Measurements from ENCODE around the gene CCP110. TPM values are rescaled to one million over a fixed set of nuclear protein-coding genes. Genes with fewer than 3 reads are reported as not detected.

The CCP110 gene
- total and polyA plus RNA-seq, 2 donors (not counting 1 experiment from before 2014, with no cell fraction given) = 4.9 to 23.6 TPM

- H3K4me3 Mint-ChIP-seq = no peak overlapping the region
- TF ChIP-seq CTCF (IDR thresholded peaks at IDR 0.05) (no peak), EZH2 (IDR thresholded peaks at IDR 0.05; ENCODE audit: borderline replicate concordance, insufficient read depth, low read depth, low read length, poor library complexity, severe bottlenecking) (no peak)
Measured at GRCh38 chr16:19563377-19563776, 39.6 kb downstream of the CCP110 start.

GRCh38 chr16:19566362-19566761 lies 42.6 kb downstream of the CCP110 start:
- no peaks in the 10 kb centered on the region for H3K27me3 ChIP-seq (replicated peaks in 1 of 4; ENCODE audit: control extremely low read depth in 1 of 4, control insufficient read depth in 3 of 4, insufficient read depth in 4 of 4, low read length in 3 of 4)
- no peaks in the 10 kb centered on the region for H3K9me3 Mint-ChIP-seq (ENCODE audit: insufficient read depth)
- peaks cover 3 to 45% of the 10 kb centered on the region in 2 experiments for H3K36me3 ChIP-seq (replicated peaks in 1 of 2; ENCODE audit: control extremely low read depth in 1 of 2, control insufficient read depth in 1 of 2, extremely low read depth in 1 of 2, insufficient read depth in 2 of 2, low read length in 1 of 2)
- ChIA-PET POLR2A (no interaction called here), CTCF (interaction anchor here (1.6 kb wide), 1 partner anchor 818 kb away, joined by 3 read pairs; no protein-coding TSS in a partner anchor)
- H3K4me2 ChIP-seq (replicated peaks; ENCODE audit: low read depth, low read length, poor library complexity, severe bottlenecking) = no peak overlapping the region
- no peak overlapping the region for H2AFZ ChIP-seq (ENCODE audit: insufficient read depth, low read depth, low read length, poor library complexity, severe bottlenecking)
- no peak overlapping the region for H3K4me3 Mint-ChIP-seq
- H3K4me3 ChIP-seq (ENCODE audit: control extremely low read depth in 1 of 5, extremely low read depth in 1 of 5, insufficient read depth in 1 of 5, low read depth in 2 of 5, low read length in 4 of 5) = no peak overlapping the region
- H3K9ac ChIP-seq (ENCODE audit: low read length) = no peak overlapping the region
- no peak overlapping the region for H3K27ac Mint-ChIP-seq
- no peaks in the 10 kb centered on the region for H3K9me3 ChIP-seq (ENCODE audit: control extremely low read depth in 1 of 3, control insufficient read depth in 2 of 3, insufficient read depth in 1 of 3, low read length in 2 of 3)
- no peaks in the 10 kb centered on the region for H4K20me1 ChIP-seq (ENCODE audit: control insufficient read depth, insufficient read depth, low read length, poor library complexity, severe bottlenecking)
- ATAC-seq (ENCODE audit: low read depth) (no peak), DNase-seq (no peak)
- no peaks in the 10 kb centered on the region for H3K4me1 ChIP-seq (ENCODE audit: control insufficient read depth in 2 of 2, insufficient read depth in 2 of 2, low read length in 2 of 2)
- intact Hi-C loops (cut with micrococcal nuclease) = no loop called here
- no peaks in the 10 kb centered on the region for H3K27me3 Mint-ChIP-seq
- whole genome bisulfite sequencing (ENCODE audit: insufficient coverage) = 93% methylated on average over 2 of the region's 3 CpGs
- TF ChIP-seq CTCF (IDR thresholded peaks at IDR 0.05) (no peak), EZH2 (IDR thresholded peaks at IDR 0.05; ENCODE audit: borderline replicate concordance, insufficient read depth, low read depth, low read length, poor library complexity, severe bottlenecking) (no peak)
- no peaks in the 10 kb centered on the region for H3K79me2 ChIP-seq (ENCODE audit: control insufficient read depth, insufficient read depth, low read length)
- no peaks in the 10 kb centered on the region for H3K4me1 Mint-ChIP-seq
- no peak overlapping the region for H3K27ac ChIP-seq (ENCODE audit: low read length in 2 of 2)

More at GRCh38 chr16:19563377-19563776, 39.6 kb downstream of the CCP110 start:
- peaks cover 3% of the 10 kb centered on the region for H4K20me1 ChIP-seq (ENCODE audit: control insufficient read depth, insufficient read depth, low read length, poor library complexity, severe bottlenecking)
- POLR2A ChIA-PET = no interaction called here
- WGBS (ENCODE audit: insufficient coverage) = 99% methylated on average over 4 of the region's 4 CpGs
- no peaks in the 10 kb centered on the region for H3K9me3 ChIP-seq (ENCODE audit: control extremely low read depth in 1 of 3, control insufficient read depth in 2 of 3, insufficient read depth in 1 of 3, low read length in 2 of 3)
- ATAC-seq (ENCODE audit: low read depth) (no peak), DNase-seq (no peak)
- no peak overlapping the region for H3K4me2 ChIP-seq (replicated peaks; ENCODE audit: low read depth, low read length, poor library complexity, severe bottlenecking)
- CTCF ChIA-PET = interaction anchor here (0.6 to 2.5 kb wide), 5 partner anchors 10 to 821 kb away, joined by 3 to 6 read pairs (median 5); no protein-coding TSS in a partner anchor
- Mint-ChIP-seq H3K4me1 (peaks cover 1% of the 10 kb centered on the region), H3K9me3 (ENCODE audit: insufficient read depth) (no peaks in the 10 kb centered on the region), H3K27me3 (no peaks in the 10 kb centered on the region), H3K27ac (no peak overlapping the region)
- peaks cover 0 to 24% of the 10 kb centered on the region in 2 experiments for H3K36me3 ChIP-seq (replicated peaks in 1 of 2; ENCODE audit: control extremely low read depth in 1 of 2, control insufficient read depth in 1 of 2, extremely low read depth in 1 of 2, insufficient read depth in 2 of 2, low read length in 1 of 2)
- no peak overlapping the region for H3K9ac ChIP-seq (ENCODE audit: low read length)
- no peak overlapping the region for H3K27ac ChIP-seq (ENCODE audit: low read length in 2 of 2)
- peaks cover 13% of the 10 kb centered on the region for H3K79me2 ChIP-seq (ENCODE audit: control insufficient read depth, insufficient read depth, low read length)
- H3K27me3 ChIP-seq (replicated peaks in 1 of 4; ENCODE audit: control extremely low read depth in 1 of 4, control insufficient read depth in 3 of 4, insufficient read depth in 4 of 4, low read length in 3 of 4) = no peaks in the 10 kb centered on the region
- no peaks in the 10 kb centered on the region for H3K4me1 ChIP-seq (ENCODE audit: control insufficient read depth in 2 of 2, insufficient read depth in 2 of 2, low read length in 2 of 2)
- no peak overlapping the region for H2AFZ ChIP-seq (ENCODE audit: insufficient read depth, low read depth, low read length, poor library complexity, severe bottlenecking)
- intact Hi-C loops (cut with micrococcal nuclease) = no loop called here
- H3K4me3 ChIP-seq (ENCODE audit: control extremely low read depth in 1 of 5, extremely low read depth in 1 of 5, insufficient read depth in 1 of 5, low read depth in 2 of 5, low read length in 4 of 5) = no peak overlapping the region

All from B cell (primary cell).